KBM-7 (cell line): ENCODE data around the gene SLC24A3.
"Not testable (repeated sequence)": the region's sequence is repeated elsewhere in the genome, so short reads cannot be mapped to it uniquely, and the experiment has no call there.

Experiments
- DNase-seq: peaks from one replicate; pipeline ENCODE4 v3.0.0-alpha.2; 2015
- in situ Hi-C: fragments of 300-500 bp; cut with MboI; formaldehyde crosslinking; loops from 2 replicates; pipeline ENCODE4 v1.14.3; 2020; ENCODE audit warnings: low sequenced_read_pairs, low pct_unique_long_range_greater_than_20kb, mixed read lengths

SLC24A3 gene

GRCh38 chr20:19749618-19750071 is 537.2 kb downstream of the SLC24A3 start:
- DNase-seq, result no peak
- in situ Hi-C loops, result no loop called here

GRCh38 chr20:19750101-19750606 is 537.7 kb downstream of the SLC24A3 start:
- in situ Hi-C loops, result no loop called here
- DNase-seq, result no peak

GRCh38 chr20:19750907-19751636 is 538.6 kb downstream of the SLC24A3 start:
- peak; percentile 38 for DNase-seq
- in situ Hi-C loops, result no loop called here

DNA sequence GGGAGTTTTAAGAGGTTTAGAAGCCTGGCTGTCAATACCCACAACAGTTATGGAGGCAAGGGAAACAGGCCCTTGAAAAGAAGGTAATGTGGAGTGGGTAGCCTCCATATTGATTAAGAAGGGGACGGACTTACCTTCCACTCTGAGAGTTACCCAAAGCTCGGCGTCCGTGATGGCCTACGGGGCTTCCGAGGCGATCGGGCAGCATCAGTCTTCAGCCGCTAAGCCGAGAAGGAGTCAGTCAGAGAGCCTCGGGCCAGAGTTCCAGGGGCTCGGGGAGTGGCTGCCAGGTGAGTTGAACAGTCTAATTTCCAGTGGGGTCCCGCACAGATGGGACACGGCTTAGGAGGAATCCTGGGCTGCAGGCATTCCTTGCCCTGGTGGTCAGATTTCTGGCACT is 541.8 kb downstream of the SLC24A3 start:
- DNase-seq, in situ Hi-C loops: not testable (repeated sequence)

- DNase-seq, result no peak
Observed at GRCh38 chr20:19756761-19757486, 544.5 kb downstream of the SLC24A3 start.

GRCh38 chr20:19757487-19758132 is 545.2 kb downstream of the SLC24A3 start:
- DNase-seq, result peak; percentile 93
- in situ Hi-C loops, result no loop called here

More at GRCh38 chr20:19756761-19757486, 544.5 kb downstream of the SLC24A3 start:
- in situ Hi-C loops, result no loop called here

DNA sequence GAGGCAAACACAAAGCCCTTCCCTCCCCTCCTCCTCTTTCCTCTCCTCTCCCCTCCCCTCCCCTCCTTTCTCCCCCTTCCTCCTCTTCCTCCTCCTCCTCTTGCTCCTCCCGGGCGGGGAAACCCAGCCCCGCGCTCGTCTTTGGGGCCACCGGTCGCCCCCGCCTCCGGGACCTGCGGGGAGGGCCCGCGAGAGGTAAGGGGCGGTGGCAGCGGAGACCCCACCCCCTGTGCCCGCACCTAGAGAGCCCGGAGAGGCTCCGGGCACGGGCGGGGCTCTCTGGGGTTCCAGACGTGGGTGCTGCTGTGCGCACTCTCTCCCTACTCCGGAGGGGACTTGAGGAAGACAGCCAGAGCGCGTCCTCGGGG is 545.7 kb downstream of the SLC24A3 start, which contains the start of gene RIN2:
Gene RIN2, plus strand, starts transcription at position 126 of the 368 bp plus-strand sequence. CDS start 131,344 bp downstream, outside the sequence.
- in situ Hi-C loops, result no loop called here
- no peak for DNase-seq

- peak; percentile 69 for DNase-seq
- in situ Hi-C loops, result no loop called here
Observed at GRCh38 chr20:19758501-19759331, 546.3 kb downstream of the SLC24A3 start.

DNA sequence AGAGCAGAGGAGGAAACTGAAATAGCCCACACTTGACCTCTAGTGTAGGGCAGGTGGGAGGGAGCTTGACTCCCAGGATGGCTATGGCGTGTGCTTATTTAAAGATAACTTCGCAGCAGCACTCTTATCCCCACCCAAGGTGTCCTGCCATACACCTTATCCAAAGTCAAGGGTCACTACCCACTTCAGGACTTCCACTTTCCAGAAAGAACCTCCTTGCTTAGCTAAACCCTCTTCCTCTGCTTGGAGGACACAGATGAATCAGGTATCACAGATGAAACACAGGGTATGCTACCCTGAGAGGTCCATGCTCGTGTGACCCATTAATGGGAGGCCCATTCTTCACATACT is 547.9 kb downstream of the SLC24A3 start:
- in situ Hi-C loops, result no loop called here
- DNase-seq, result no peak

GRCh38 chr20:19761326-19761725 is 548.9 kb downstream of the SLC24A3 start:
- in situ Hi-C loops, result no loop called here
- DNase-seq, result no peak

DNA sequence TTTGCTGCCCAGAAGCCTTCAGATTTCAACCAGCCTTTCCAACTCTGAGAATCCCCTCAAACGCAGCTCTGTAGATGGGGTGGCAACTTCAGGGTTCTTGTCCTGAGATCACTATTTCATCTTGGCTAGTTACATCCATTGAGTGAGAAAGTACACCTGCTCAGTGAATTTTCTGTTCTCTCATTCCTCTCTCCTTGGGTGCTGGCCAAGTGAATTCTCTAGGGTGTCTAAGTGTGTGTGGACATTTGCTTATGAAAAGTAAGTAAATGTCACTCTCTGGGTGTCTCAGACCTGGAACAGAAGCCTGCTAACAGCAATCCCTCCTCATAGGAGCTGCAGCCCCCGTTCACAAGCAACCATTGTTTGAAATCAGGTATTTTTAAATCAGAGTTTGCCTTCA is 549.4 kb downstream of the SLC24A3 start:
- DNase-seq, result no peak
- in situ Hi-C loops, result no loop called here

DNA sequence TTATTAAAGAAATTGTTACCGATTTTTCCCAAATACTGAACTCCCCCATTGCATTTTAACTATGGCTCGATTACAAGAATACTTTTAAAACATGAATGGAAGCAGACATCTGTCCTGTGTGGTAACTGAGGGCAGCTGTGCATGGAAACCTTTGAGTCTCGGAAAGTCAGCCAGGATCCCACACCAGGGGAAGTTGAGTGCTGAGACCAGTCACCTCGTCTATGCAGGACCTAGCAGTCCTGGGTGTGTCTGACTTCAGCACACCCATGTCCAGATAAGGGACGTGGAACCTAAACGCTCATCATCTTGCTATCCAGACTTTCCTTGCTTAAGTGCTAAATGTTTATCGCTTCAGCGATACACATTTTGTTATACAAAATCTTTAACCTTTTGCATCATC is 551.8 kb downstream of the SLC24A3 start:
- no peak for DNase-seq
- in situ Hi-C loops, result no loop called here

GRCh38 chr20:19765266-19765665 is 552.8 kb downstream of the SLC24A3 start:
- in situ Hi-C loops, result no loop called here
- DNase-seq, result no peak

- no peak for DNase-seq
- in situ Hi-C loops, result no loop called here
Observed at GRCh38 chr20:19765913-19766312, 553.5 kb downstream of the SLC24A3 start.

GRCh38 chr20:19767070-19767469 is 554.6 kb downstream of the SLC24A3 start:
- in situ Hi-C loops, result no loop called here
- no peak for DNase-seq

- in situ Hi-C loops, result no loop called here
- no peak for DNase-seq
Observed at GRCh38 chr20:19768325-19768842, 555.9 kb downstream of the SLC24A3 start.

GRCh38 chr20:19769507-19769906 is 557.1 kb downstream of the SLC24A3 start:
- DNase-seq, result no peak
- in situ Hi-C loops, result no loop called here

- in situ Hi-C loops, result no loop called here
Observed at GRCh38 chr20:19770375-19770774, 557.9 kb downstream of the SLC24A3 start.

DNA sequence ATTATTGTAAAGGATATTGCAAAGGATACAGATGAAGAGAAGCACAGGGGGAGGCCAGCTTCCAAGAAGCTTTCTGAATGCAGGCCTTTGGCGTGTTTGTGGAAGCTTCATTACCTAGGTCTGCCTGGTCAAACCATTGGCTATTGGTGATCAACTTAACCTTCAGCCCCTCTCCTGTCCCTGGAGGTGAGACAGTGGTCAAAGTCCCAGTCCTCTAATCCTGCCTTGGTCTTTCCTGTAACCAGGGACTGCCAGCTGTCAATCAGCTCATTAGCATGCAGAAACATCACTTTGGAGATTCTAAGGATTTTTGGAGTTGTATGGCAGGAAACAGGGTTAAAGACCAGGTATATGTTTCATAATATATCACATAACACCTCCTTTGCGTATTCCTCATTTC is 558.6 kb downstream of the SLC24A3 start:
- DNase-seq, result no peak
- in situ Hi-C loops, result no loop called here

More at GRCh38 chr20:19770375-19770774, 557.9 kb downstream of the SLC24A3 start:
- DNase-seq, result no peak
